Neural cell (in vitro differentiated cells): ENCODE data around the gene SNRPE. TPM values are rescaled to one million over a fixed set of nuclear protein-coding genes. Genes with fewer than 3 reads are reported as not detected.

Experiments used
- H2AFZ ChIP-seq: fragments of 200-600, 300-800 bp; sonication (generic), shearing (Covaris generic); 2 replicates; pipeline ENCODE4 v1.6.0; 2014; ENCODE audit warnings: low read depth, mild to moderate bottlenecking, antibody characterized with exemption, low read length, moderate library complexity
- H3F3A ChIP-seq: fragments of 200-600 bp; shearing (Covaris generic); 2 replicates; pipeline ENCODE4 v1.6.1; 2016; ENCODE audit warnings: mild to moderate bottlenecking, moderate library complexity, mixed read lengths, antibody characterized with exemption, low read length; ENCODE audit not compliant: insufficient read depth, poor library complexity, severe bottlenecking
- H3K27ac ChIP-seq: fragments of 200-600, 300-800 bp; sonication (generic), shearing (Covaris generic); 2 replicates; pipeline ENCODE4 v1.5.1; 2014; ENCODE audit warnings: mild to moderate bottlenecking, low read length, moderate library complexity
- H3K27me3 ChIP-seq: fragments of 300-800, 200-600 bp; sonication (generic), shearing (Covaris generic); 2 replicates; pipeline ENCODE4 v1.6.0; 2014; ENCODE audit warnings: mild to moderate bottlenecking, low read depth, low read length, moderate library complexity; ENCODE audit not compliant: insufficient read depth
- H3K36me3 ChIP-seq: fragments of 300-800, 200-600 bp; sonication (generic), shearing (Covaris generic); 2 replicates; pipeline ENCODE4 v1.5.1; 2014; ENCODE audit warnings: mild to moderate bottlenecking, antibody characterized with exemption, low read length, moderate library complexity; ENCODE audit not compliant: insufficient read depth
- H3K4me2 ChIP-seq: fragments of 300-800, 200-600 bp; sonication (generic), shearing (Covaris generic); 2 replicates; pipeline ENCODE4 v1.6.0; 2014; ENCODE audit warnings: mild to moderate bottlenecking, low read length
- H3K4me3 ChIP-seq: fragments of 300-800, 200-600 bp; sonication (generic), shearing (Covaris generic); 2 replicates; pipeline ENCODE4 v1.5.1; 2014; ENCODE audit warnings: mild to moderate bottlenecking, low read length, moderate library complexity
- H3K79me2 ChIP-seq: fragments of 200-600 bp; shearing (Covaris generic); replicated peaks from 2 replicates; pipeline ENCODE4 v1.6.0; 2014; ENCODE audit warnings: mild to moderate bottlenecking, low read length, moderate library complexity; ENCODE audit not compliant: insufficient read depth
- H3K9ac ChIP-seq: fragments of 300-800, 200-600 bp; sonication (generic), shearing (Covaris generic); 2 replicates; pipeline ENCODE4 v1.6.1; 2016; ENCODE audit warnings: mild to moderate bottlenecking, low read length, mixed read lengths
- H3K9me2 ChIP-seq: fragments of 200-600 bp; shearing (Covaris generic); 2 replicates; pipeline ENCODE4 v1.6.1; 2016; ENCODE audit warnings: mild to moderate bottlenecking, low read length, mixed read lengths; ENCODE audit not compliant: insufficient read depth
- H3K9me3 ChIP-seq: fragments of 200-600, 300-800 bp; sonication (generic), shearing (Covaris generic); 2 replicates; pipeline ENCODE4 v1.6.1; 2016; ENCODE audit warnings: mild to moderate bottlenecking, mixed run types, low read length, moderate library complexity, mixed read lengths
- H4K20me1 ChIP-seq: fragments of 200-600 bp; shearing (Covaris generic); 2 replicates; pipeline ENCODE4 v1.6.1; 2016; ENCODE audit warnings: mild to moderate bottlenecking, mixed run types; ENCODE audit not compliant: insufficient read depth
- EP300 ChIP-seq: fragments of 450-650 bp; conservative IDR thresholded peaks from 2 replicates; pipeline ENCODE4 v1.6.1; 2014; ENCODE audit warnings: antibody characterized with exemption, mild to moderate bottlenecking, moderate library complexity; ENCODE audit not compliant: poor library complexity, severe bottlenecking
- EZH2 ChIP-seq: fragments of 200-600, 300-800 bp; shearing (Covaris generic), sonication (generic); IDR thresholded peaks from 2 replicates; pipeline ENCODE4 v1.6.1; 2014; ENCODE audit warnings: antibody characterized with exemption, low read length, borderline replicate concordance, mild to moderate bottlenecking; ENCODE audit not compliant: insufficient read depth, poor library complexity, severe bottlenecking
- MXI1 ChIP-seq: fragments of 450-650 bp; conservative IDR thresholded peaks from 2 replicates; pipeline ENCODE4 v1.6.1; 2014; ENCODE audit warnings: antibody characterized with exemption, mild to moderate bottlenecking; ENCODE audit not compliant: poor library complexity, severe bottlenecking
- POLR2AphosphoS5 ChIP-seq: IDR thresholded peaks from 2 replicates; pipeline ENCODE4 v1.6.1; 2012
- RAD21 ChIP-seq: fragments of 450-650 bp; conservative IDR thresholded peaks from 2 replicates; pipeline ENCODE4 v1.6.1; 2014; ENCODE audit warnings: antibody characterized with exemption, mild to moderate bottlenecking, moderate library complexity
- SMC3 ChIP-seq: fragments of 450-650 bp; conservative IDR thresholded peaks from 2 replicates; pipeline ENCODE4 v1.6.1; 2014; ENCODE audit warnings: antibody characterized with exemption, mild to moderate bottlenecking, moderate library complexity; ENCODE audit not compliant: poor library complexity
- TAF1 ChIP-seq: IDR thresholded peaks from 2 replicates; pipeline ENCODE4 v1.6.1; 2012; ENCODE audit warnings: low read depth
- polyA plus RNA-seq: library from polyadenylated mRNA; depleted of rRNA; stranded (reverse); fragments of >200 nt; gene quantifications from 2 replicates; pipeline ENCODE4 v1.2.3, GENCODE V29; 2014
- TF ChIP-seq, protein P1 (sequence below): IDR thresholded peaks from 2 replicates; pipeline ENCODE4 v1.6.1; 2012; ENCODE audit warnings: borderline replicate concordance
- TF ChIP-seq, protein P2 (sequence below): fragments of 450-650 bp; IDR thresholded peaks from 2 replicates; pipeline ENCODE4 v1.5.1; 2014; ENCODE audit warnings: antibody characterized with exemption, mild to moderate bottlenecking, moderate library complexity; ENCODE audit not compliant: poor library complexity, severe bottlenecking

SNRPE gene
- polyA plus RNA-seq, 1 donor from 2014 or later, result 373 TPM

DNA sequence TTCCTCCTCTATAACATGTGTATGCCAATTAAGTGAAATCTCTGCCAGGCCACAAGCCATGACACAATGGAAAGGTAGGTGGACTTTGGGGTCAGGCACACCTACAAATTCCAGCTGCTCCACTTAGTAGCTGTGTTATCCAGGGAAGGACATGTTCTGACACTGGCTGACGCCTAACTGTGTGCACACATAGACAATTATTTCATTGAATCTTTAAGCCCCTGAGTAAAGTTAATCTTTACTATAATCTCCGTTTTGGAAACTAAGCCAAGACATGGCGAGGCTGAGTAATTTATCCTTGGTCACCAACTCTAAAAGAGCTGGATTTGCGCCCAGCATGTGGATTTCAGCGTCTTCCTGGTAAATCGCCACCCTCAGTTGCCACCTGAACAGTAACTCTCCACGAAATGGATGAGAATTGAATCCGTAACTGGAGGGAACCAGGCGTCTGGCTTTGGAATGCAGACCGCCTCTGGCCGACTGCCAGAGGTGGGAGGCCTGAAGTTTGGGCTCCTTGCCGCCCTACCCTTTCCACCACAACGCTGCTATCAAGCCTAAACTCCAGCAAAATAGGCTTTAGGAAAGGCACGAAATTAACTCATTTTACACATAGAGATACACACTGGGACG is 888 bp upstream of the SNRPE start:
- TF ChIP-seq EZH2, result no peak
- no peak for TF ChIP-seq POLR2AphosphoS5
- no peak for TF ChIP-seq EP300
- no peak for TF ChIP-seq MXI1
- no peak for TF ChIP-seq SMC3
- TF ChIP-seq, protein P1, sequence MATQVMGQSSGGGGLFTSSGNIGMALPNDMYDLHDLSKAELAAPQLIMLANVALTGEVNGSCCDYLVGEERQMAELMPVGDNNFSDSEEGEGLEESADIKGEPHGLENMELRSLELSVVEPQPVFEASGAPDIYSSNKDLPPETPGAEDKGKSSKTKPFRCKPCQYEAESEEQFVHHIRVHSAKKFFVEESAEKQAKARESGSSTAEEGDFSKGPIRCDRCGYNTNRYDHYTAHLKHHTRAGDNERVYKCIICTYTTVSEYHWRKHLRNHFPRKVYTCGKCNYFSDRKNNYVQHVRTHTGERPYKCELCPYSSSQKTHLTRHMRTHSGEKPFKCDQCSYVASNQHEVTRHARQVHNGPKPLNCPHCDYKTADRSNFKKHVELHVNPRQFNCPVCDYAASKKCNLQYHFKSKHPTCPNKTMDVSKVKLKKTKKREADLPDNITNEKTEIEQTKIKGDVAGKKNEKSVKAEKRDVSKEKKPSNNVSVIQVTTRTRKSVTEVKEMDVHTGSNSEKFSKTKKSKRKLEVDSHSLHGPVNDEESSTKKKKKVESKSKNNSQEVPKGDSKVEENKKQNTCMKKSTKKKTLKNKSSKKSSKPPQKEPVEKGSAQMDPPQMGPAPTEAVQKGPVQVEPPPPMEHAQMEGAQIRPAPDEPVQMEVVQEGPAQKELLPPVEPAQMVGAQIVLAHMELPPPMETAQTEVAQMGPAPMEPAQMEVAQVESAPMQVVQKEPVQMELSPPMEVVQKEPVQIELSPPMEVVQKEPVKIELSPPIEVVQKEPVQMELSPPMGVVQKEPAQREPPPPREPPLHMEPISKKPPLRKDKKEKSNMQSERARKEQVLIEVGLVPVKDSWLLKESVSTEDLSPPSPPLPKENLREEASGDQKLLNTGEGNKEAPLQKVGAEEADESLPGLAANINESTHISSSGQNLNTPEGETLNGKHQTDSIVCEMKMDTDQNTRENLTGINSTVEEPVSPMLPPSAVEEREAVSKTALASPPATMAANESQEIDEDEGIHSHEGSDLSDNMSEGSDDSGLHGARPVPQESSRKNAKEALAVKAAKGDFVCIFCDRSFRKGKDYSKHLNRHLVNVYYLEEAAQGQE, result no peak
- no peak for TF ChIP-seq RAD21
- TF ChIP-seq TAF1, result no peak
- TF ChIP-seq, protein P2, sequence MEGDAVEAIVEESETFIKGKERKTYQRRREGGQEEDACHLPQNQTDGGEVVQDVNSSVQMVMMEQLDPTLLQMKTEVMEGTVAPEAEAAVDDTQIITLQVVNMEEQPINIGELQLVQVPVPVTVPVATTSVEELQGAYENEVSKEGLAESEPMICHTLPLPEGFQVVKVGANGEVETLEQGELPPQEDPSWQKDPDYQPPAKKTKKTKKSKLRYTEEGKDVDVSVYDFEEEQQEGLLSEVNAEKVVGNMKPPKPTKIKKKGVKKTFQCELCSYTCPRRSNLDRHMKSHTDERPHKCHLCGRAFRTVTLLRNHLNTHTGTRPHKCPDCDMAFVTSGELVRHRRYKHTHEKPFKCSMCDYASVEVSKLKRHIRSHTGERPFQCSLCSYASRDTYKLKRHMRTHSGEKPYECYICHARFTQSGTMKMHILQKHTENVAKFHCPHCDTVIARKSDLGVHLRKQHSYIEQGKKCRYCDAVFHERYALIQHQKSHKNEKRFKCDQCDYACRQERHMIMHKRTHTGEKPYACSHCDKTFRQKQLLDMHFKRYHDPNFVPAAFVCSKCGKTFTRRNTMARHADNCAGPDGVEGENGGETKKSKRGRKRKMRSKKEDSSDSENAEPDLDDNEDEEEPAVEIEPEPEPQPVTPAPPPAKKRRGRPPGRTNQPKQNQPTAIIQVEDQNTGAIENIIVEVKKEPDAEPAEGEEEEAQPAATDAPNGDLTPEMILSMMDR, result no peak
- Histone ChIP-seq H2AFZ (no peak overlapping the region), H3K27me3 (no peaks in the 10 kb centered on the region), H3K9ac (no peak overlapping the region), H3K27ac (no peak overlapping the region), H3K9me3 (no peaks in the 10 kb centered on the region), H3K79me2 (peaks cover 17% of the 10 kb centered on the region), H3K4me3 (no peak overlapping the region), H3F3A (no peaks in the 10 kb centered on the region), H4K20me1 (no peaks in the 10 kb centered on the region), H3K36me3 (peaks cover 6% of the 10 kb centered on the region), H3K9me2 (no peaks in the 10 kb centered on the region), H3K4me2 (no peak overlapping the region)

GRCh38 chr1:203867802-203868201 is 6.4 kb downstream of the SNRPE start:
- no peaks in the 10 kb centered on the region for H3K27me3 ChIP-seq

More at GRCh38 chr1:203867802-203868201, 6.4 kb downstream of the SNRPE start:
- no peak overlapping the region for H3K4me3 ChIP-seq
- H3K9me3 ChIP-seq, result no peaks in the 10 kb centered on the region
- no peak overlapping the region for H3K4me2 ChIP-seq
- peaks cover 21% of the 10 kb centered on the region for H3K36me3 ChIP-seq
- no peak for TF ChIP-seq TAF1
- no peak for TF ChIP-seq EP300
- TF ChIP-seq EZH2, result no peak
- TF ChIP-seq RAD21, result no peak
- H3F3A ChIP-seq, result no peaks in the 10 kb centered on the region
- no peaks in the 10 kb centered on the region for H3K9me2 ChIP-seq
- no peaks in the 10 kb centered on the region for H4K20me1 ChIP-seq
- no peak overlapping the region for H3K9ac ChIP-seq
- peaks cover 4% of the 10 kb centered on the region for H3K79me2 ChIP-seq
- H2AFZ ChIP-seq, result no peak overlapping the region
- H3K27ac ChIP-seq, result no peak overlapping the region
